ENCODE results near the gene SLC35A3.

The SLC35A3 gene

GRCh38 chr1:100061681-100062080 lies 91.9 kb downstream of the SLC35A3 start:
- no peak for TF ChIP-seq CTCF (conservative IDR thresholded peaks at IDR 0.05; ENCODE audit: low read length)
- DNase-seq (ENCODE audit: low read depth), result no peak

GRCh38 chr1:100065183-100065968 lies 95.6 kb downstream of the SLC35A3 start:
- DNase-seq (ENCODE audit: low read depth), result no peak
- no peak for TF ChIP-seq CTCF (conservative IDR thresholded peaks at IDR 0.05; ENCODE audit: low read length)
- H3K4me3 ChIP-seq (ENCODE audit: low read length), result no peak overlapping the region

More at GRCh38 chr1:100061681-100062080, 91.9 kb downstream of the SLC35A3 start:
- H3K4me3 ChIP-seq (ENCODE audit: low read length), result no peak overlapping the region

GRCh38 chr1:100065969-100066227 lies 96.1 kb downstream of the SLC35A3 start:
- no peak for DNase-seq (ENCODE audit: low read depth)
- TF ChIP-seq CTCF (conservative IDR thresholded peaks at IDR 0.05; ENCODE audit: low read length), result no peak
- no peak overlapping the region for H3K4me3 ChIP-seq (ENCODE audit: low read length)

- no peak for DNase-seq (ENCODE audit: low read depth)
- no peak for TF ChIP-seq CTCF (conservative IDR thresholded peaks at IDR 0.05; ENCODE audit: low read length)
- no peak overlapping the region for H3K4me3 ChIP-seq (ENCODE audit: low read length)
Observed at GRCh38 chr1:100070201-100070939, 100.6 kb downstream of the SLC35A3 start.

- DNase-seq (ENCODE audit: low read depth), result no peak
- no peak for TF ChIP-seq CTCF (conservative IDR thresholded peaks at IDR 0.05; ENCODE audit: low read length)
- no peak overlapping the region for H3K4me3 ChIP-seq (ENCODE audit: low read length)
Observed at GRCh38 chr1:100073531-100073930, 103.7 kb downstream of the SLC35A3 start.

GRCh38 chr1:100074604-100075395 lies 105.0 kb downstream of the SLC35A3 start:
- H3K4me3 ChIP-seq (ENCODE audit: low read length), result no peak overlapping the region
- no peak for DNase-seq (ENCODE audit: low read depth)
- TF ChIP-seq CTCF (conservative IDR thresholded peaks at IDR 0.05; ENCODE audit: low read length), result no peak
